ENCODE measurements around the gene BPIFB6.

- TF ChIP-seq, protein P1, sequence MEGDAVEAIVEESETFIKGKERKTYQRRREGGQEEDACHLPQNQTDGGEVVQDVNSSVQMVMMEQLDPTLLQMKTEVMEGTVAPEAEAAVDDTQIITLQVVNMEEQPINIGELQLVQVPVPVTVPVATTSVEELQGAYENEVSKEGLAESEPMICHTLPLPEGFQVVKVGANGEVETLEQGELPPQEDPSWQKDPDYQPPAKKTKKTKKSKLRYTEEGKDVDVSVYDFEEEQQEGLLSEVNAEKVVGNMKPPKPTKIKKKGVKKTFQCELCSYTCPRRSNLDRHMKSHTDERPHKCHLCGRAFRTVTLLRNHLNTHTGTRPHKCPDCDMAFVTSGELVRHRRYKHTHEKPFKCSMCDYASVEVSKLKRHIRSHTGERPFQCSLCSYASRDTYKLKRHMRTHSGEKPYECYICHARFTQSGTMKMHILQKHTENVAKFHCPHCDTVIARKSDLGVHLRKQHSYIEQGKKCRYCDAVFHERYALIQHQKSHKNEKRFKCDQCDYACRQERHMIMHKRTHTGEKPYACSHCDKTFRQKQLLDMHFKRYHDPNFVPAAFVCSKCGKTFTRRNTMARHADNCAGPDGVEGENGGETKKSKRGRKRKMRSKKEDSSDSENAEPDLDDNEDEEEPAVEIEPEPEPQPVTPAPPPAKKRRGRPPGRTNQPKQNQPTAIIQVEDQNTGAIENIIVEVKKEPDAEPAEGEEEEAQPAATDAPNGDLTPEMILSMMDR (IDR thresholded peaks at IDR 0.05) = no peak
- TF ChIP-seq POLR2A (IDR thresholded peaks at IDR 0.05) (no peak), EP300 (IDR thresholded peaks at IDR 0.05) (no peak)
Measured at GRCh38 chr20:33065785-33066184, 34.3 kb downstream of the BPIFB6 start.
